ENCODE measurements around the gene FLYWCH1. TPM values are rescaled to one million over a fixed set of nuclear protein-coding genes. Genes with fewer than 3 reads are reported as not detected.

The FLYWCH1 gene
- total and polyA plus RNA-seq, 2 of the 8 experiments (the other 6 are each of a cell fraction or from before 2014, with no cell fraction given), result 12.4 to 23.5 TPM

- Histone ChIP-seq H3K56ac (replicated peaks; ENCODE audit: insufficient read length, low read depth, low read length) (no peak overlapping the region), H3K23me2 (ENCODE audit: low read depth, low read length) (no peaks in the 10 kb centered on the region; the same call in 1 of the 2 replicates), H3K23ac (ENCODE audit: insufficient read length) (no peak overlapping the region), H3K4me3 (ENCODE audit: extremely low read depth in 1 of 4, insufficient read depth in 2 of 4, low read depth in 3 of 4, low read length in 4 of 4) (no peak overlapping the region), H2BK12ac (ENCODE audit: low read depth, low read length) (peak overlapping the region; percentile 94; the same call in 1 of the 2 replicates), H3K27me3 (replicated peaks in 1 of 4; ENCODE audit: control insufficient read depth in 3 of 4, extremely low read depth in 1 of 4, insufficient read depth in 3 of 4, low read length in 3 of 4) (no peaks in the 10 kb centered on the region; a peak in 1 of 7 replicates), H3K27ac (ENCODE audit: low read depth, low read length) (no peak overlapping the region), H4K20me1 (replicated peaks in 1 of 2; ENCODE audit: control insufficient read depth in 1 of 2, insufficient read depth in 2 of 2, low read length in 2 of 2) (no peaks in the 10 kb centered on the region), H3K36me3 (ENCODE audit: control insufficient read depth in 2 of 4, insufficient read depth in 4 of 4, low read length in 3 of 4) (no peaks in the 10 kb centered on the region), H2BK15ac (ENCODE audit: low read length) (peak overlapping the region; percentile 72; the same call in 1 of the 2 replicates), H3K14ac (ENCODE audit: insufficient read length) (no peak overlapping the region), H3K4me2 (ENCODE audit: insufficient read depth in 1 of 2, low read depth in 2 of 2, low read length in 2 of 2) (no peak overlapping the region; a peak in 2 of 4 replicates), H3K4me1 (replicated peaks in 1 of 4; ENCODE audit: control insufficient read depth in 3 of 4, insufficient read depth in 4 of 4, low read length in 3 of 4) (peaks cover 3 to 26% (median 19%) of the 10 kb centered on the region in 4 experiments), H2BK5ac (ENCODE audit: low read depth, low read length) (0 out of 2 replicates have a peak overlapping the region, but pooled peaks have one; percentile 66), H4K8ac (ENCODE audit: extremely low read depth, insufficient read depth, low read length) (peak overlapping the region; percentile 43), H3K9ac (replicated peaks in 1 of 4; ENCODE audit: extremely low read depth in 1 of 4, low read depth in 3 of 4, low read length in 3 of 4) (no peak overlapping the region), H3K79me1 (ENCODE audit: low read depth, low read length) (no peaks in the 10 kb centered on the region), H3K4ac (replicated peaks; ENCODE audit: insufficient read length, low read depth, low read length) (peak overlapping the region; percentile 66), H2AK5ac (ENCODE audit: low read depth, low read length) (0 out of 2 replicates have a peak overlapping the region, but pooled peaks have one; percentile 86), H4K91ac (replicated peaks; ENCODE audit: insufficient read length, low read length) (peak overlapping the region; percentile 78), H2AFZ (ENCODE audit: low read length) (no peak overlapping the region), H3K9me3 (ENCODE audit: insufficient read depth in 2 of 2, low read depth in 1 of 2, low read length in 1 of 2) (no peaks in the 10 kb centered on the region), H2BK20ac (ENCODE audit: low read length) (no peak overlapping the region; the same call in 1 of the 2 replicates), H4K5ac (ENCODE audit: insufficient read length, low read depth, low read length) (no peak overlapping the region), H2BK120ac (replicated peaks; ENCODE audit: low read depth, low read length) (no peak overlapping the region), H3K18ac (ENCODE audit: extremely low read depth, low read length) (no peak overlapping the region), H3K79me2 (ENCODE audit: control insufficient read depth in 1 of 2, insufficient read depth in 2 of 2, low read length in 2 of 2) (no peaks in the 10 kb centered on the region)
- FAIRE-seq (no peak), DNase-seq (ENCODE audit: low read depth in 1 of 2, low spot score in 2 of 2) (no peak)
- WGBS, 2 experiments (ENCODE audit: extremely low coverage in 1 of 2, insufficient coverage in 1 of 2, insufficient read length in 1 of 2, insufficient replicate concordance in 2 of 2, low coverage in 1 of 2, low lambda C conversion rate in 2 of 2, missing lambda C conversion rate in 1 of 2), result 85% methylated on average over 11 of the region's 11 CpGs; no CpG with 5 or more reads in 1 of the 2 experiments
- ChIA-PET CTCF (ENCODE audit: partially characterized antibody) (interaction anchor here (0.6 to 1.7 kb wide), 10 partner anchors 10 to 118 kb away, joined by 3 to 7 read pairs (median 3); partner anchors contain the start of gene CLDN6), POLR2A (ENCODE audit: partially characterized antibody) (interaction anchor here (1.0 to 1.6 kb wide), 7 partner anchors 10 to 174 kb away, joined by 3 to 7 read pairs (median 4); no protein-coding TSS in a partner anchor)
- no peak for TF ChIP-seq KDM5A (IDR thresholded peaks at IDR 0.05; ENCODE audit: low read length)
- no peak for TF ChIP-seq NANOG (IDR thresholded peaks at IDR 0.05; ENCODE audit: insufficient read depth, low read depth, low read length, poor library complexity, severe bottlenecking)
- TF ChIP-seq BACH1 (IDR thresholded peaks at IDR 0.05; ENCODE audit: low read length), result no peak
- no peak for TF ChIP-seq MAFK (IDR thresholded peaks at IDR 0.05; ENCODE audit: low read depth, low read length)
- TF ChIP-seq CTBP2 (IDR thresholded peaks at IDR 0.05; ENCODE audit: borderline replicate concordance, insufficient read depth, insufficient read length, low read length), result no peak
- TF ChIP-seq HDAC2 (IDR thresholded peaks at IDR 0.05; ENCODE audit: borderline replicate concordance in 1 of 2, low read depth in 2 of 2, low read length in 2 of 2), result no peak
- no peak for TF ChIP-seq JUND (IDR thresholded peaks at IDR 0.05; ENCODE audit: low read length)
- TF ChIP-seq SP1 (IDR thresholded peaks at IDR 0.05; ENCODE audit: low read depth, low read length), result no peak
- TF ChIP-seq RFX5 (IDR thresholded peaks at IDR 0.05; ENCODE audit: borderline replicate concordance, low read depth, low read length), result no peak
Measured at GRCh38 chr16:2956579-2956956, 44.8 kb downstream of the FLYWCH1 start.

Measured in H1 (cell line).